ENCODE data around the gene RARRES1.
"Not testable (repeated sequence)": the region's sequence is repeated elsewhere in the genome, so short reads cannot be mapped to it uniquely, and the experiment has no call there.

The RARRES1 gene

DNA sequence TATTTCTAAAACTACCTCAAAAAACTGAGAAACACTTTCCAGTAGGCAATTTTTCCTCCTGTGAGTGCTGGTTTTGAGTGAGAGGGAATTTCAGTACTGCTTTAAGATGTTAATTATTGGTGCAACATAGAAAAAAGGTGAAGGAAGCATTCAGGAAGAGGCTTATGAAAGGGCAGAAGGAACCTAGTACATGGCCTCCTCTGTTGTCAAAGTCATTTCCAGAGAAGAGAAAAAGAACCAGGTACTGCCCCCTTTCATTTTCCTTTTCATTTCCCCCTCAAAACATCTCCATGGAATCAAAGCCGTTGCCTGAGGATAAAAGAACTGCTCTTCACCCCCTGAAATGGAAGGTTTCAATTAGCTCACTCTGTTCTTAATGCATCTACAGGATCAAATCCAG is 19.8 kb downstream of the RARRES1 start:
- Histone ChIP-seq H3K27ac (ENCODE audit: low read depth, low read length, severe bottlenecking) (peak overlapping the region; percentile 82), H3K4me3 (ENCODE audit: extremely low read depth, insufficient read depth, low read length, poor library complexity, severe bottlenecking) (no peak overlapping the region), H3K36me3 (ENCODE audit: control insufficient read depth, insufficient read depth, low read length) (peaks cover 17% of the 10 kb centered on the region), H3K4me1 (ENCODE audit: control insufficient read depth, insufficient read depth, low read length, poor library complexity, severe bottlenecking) (peaks cover 44% of the 10 kb centered on the region), H3K9me3 (ENCODE audit: control insufficient read depth, low read length) (no peaks in the 10 kb centered on the region)
- WGBS, 2 experiments (ENCODE audit: insufficient coverage in 2 of 2): no CpG with 5 or more reads among the region's 1 CpG

DNA sequence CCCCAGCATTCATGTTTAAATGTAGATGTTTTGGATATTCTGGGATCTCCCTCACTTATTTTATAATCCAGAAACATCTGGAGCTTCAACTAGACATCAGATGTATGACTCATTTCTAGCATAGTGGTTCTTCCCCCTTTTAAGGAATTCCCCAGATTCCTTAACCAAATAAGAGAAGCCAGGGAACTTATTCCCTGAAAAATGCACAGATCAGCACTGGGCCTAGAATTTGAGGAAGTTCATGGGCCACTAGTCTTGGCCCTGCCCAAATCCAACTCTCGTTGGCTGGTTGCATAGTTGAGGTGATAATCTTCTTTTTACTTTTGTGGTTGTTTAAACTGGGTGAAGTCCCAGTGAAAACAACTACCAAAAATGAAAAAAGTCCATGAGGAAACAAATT is 20.4 kb downstream of the RARRES1 start:
- Histone ChIP-seq H3K36me3 (ENCODE audit: control insufficient read depth, insufficient read depth, low read length) (peaks cover 22% of the 10 kb centered on the region), H3K9me3 (ENCODE audit: control insufficient read depth, low read length) (no peaks in the 10 kb centered on the region), H3K4me1 (ENCODE audit: control insufficient read depth, insufficient read depth, low read length, poor library complexity, severe bottlenecking) (peaks cover 38% of the 10 kb centered on the region), H3K4me3 (ENCODE audit: extremely low read depth, insufficient read depth, low read length, poor library complexity, severe bottlenecking) (no peak overlapping the region), H3K27ac (ENCODE audit: low read depth, low read length, severe bottlenecking) (peak overlapping the region; percentile 82)
- WGBS, 2 experiments (ENCODE audit: insufficient coverage in 2 of 2): 100% methylated on average over 1 of the region's 1 CpG; no CpG with 5 or more reads in 1 of the 2 experiments

DNA sequence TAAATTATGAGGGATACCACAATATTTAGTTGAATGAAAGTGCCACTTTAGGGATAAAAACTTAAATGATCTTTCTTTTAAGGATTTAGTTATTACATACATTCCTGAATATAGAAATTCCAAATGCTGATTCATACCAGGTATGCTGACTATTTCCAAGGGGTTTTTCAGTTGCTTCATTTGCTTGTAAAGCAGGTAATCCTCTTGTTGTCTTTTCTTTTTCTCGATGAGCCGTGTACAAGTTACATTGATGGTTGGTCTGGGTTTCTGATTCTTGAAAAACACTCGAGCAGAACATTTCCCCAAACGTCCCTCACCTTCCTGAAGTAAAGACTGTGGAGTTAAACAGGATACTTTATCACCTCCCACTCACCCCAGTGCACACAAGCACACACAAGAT is 21.7 kb downstream of the RARRES1 start:
- peaks cover 31% of the 10 kb centered on the region for H3K4me1 ChIP-seq (ENCODE audit: control insufficient read depth, insufficient read depth, low read length, poor library complexity, severe bottlenecking)
- H3K9me3 ChIP-seq (ENCODE audit: control insufficient read depth, low read length): no peaks in the 10 kb centered on the region
- H3K4me3 ChIP-seq (ENCODE audit: extremely low read depth, insufficient read depth, low read length, poor library complexity, severe bottlenecking): no peak overlapping the region
- 80% methylated on average over 1 of the region's 4 CpGs; no CpG with 5 or more reads in 1 of the 2 experiments for WGBS, 2 experiments (ENCODE audit: insufficient coverage in 2 of 2)
- no peak overlapping the region for H3K27ac ChIP-seq (ENCODE audit: low read depth, low read length, severe bottlenecking)
- peaks cover 25% of the 10 kb centered on the region for H3K36me3 ChIP-seq (ENCODE audit: control insufficient read depth, insufficient read depth, low read length)

DNA sequence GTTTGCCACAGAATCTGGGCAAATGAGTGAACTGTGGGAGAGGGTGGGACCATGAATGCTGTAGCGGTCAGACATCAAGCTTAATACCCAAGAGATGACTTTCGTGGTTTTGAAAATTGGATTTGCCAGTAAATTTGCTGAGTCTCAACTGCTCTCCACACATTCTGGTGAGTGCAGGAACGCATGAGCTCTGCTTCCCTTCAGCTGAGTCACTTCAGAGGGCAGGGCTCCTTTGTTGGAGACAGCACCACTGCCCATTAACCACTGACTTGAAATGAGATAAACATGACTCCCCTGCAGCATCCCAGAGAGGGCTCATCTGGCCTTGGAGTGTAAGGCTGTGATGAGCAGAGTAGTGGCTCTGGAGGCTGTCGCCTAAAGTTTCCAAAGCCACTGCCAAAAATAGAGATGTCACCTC is 22.6 kb downstream of the RARRES1 start:
- peak overlapping the region; percentile 80 for H3K27ac ChIP-seq (ENCODE audit: low read depth, low read length, severe bottlenecking)
- 74 to 83% methylated on average over 3 of the region's 4 CpGs for WGBS, 2 experiments (ENCODE audit: insufficient coverage in 2 of 2)
- H3K36me3 ChIP-seq (ENCODE audit: control insufficient read depth, insufficient read depth, low read length): peaks cover 27% of the 10 kb centered on the region
- H3K9me3 ChIP-seq (ENCODE audit: control insufficient read depth, low read length): no peaks in the 10 kb centered on the region
- H3K4me3 ChIP-seq (ENCODE audit: extremely low read depth, insufficient read depth, low read length, poor library complexity, severe bottlenecking): no peak overlapping the region
- H3K4me1 ChIP-seq (ENCODE audit: control insufficient read depth, insufficient read depth, low read length, poor library complexity, severe bottlenecking): peaks cover 31% of the 10 kb centered on the region

GRCh38 chr3:158703566-158703965 is 28.7 kb downstream of the RARRES1 start:
- no peaks in the 10 kb centered on the region for H3K9me3 ChIP-seq (ENCODE audit: control insufficient read depth, low read length)
- no peak overlapping the region for H3K4me3 ChIP-seq (ENCODE audit: extremely low read depth, insufficient read depth, low read length, poor library complexity, severe bottlenecking)
- no CpG with 5 or more reads among the region's 1 CpG for WGBS, 2 experiments (ENCODE audit: insufficient coverage in 2 of 2)
- H3K27ac ChIP-seq (ENCODE audit: low read depth, low read length, severe bottlenecking): no peak overlapping the region
- peaks cover 23% of the 10 kb centered on the region for H3K36me3 ChIP-seq (ENCODE audit: control insufficient read depth, insufficient read depth, low read length)
- H3K4me1 ChIP-seq (ENCODE audit: control insufficient read depth, insufficient read depth, low read length, poor library complexity, severe bottlenecking): peaks cover 9% of the 10 kb centered on the region

GRCh38 chr3:158702815-158703481 is 29.3 kb downstream of the RARRES1 start:
- no peak overlapping the region for H3K27ac ChIP-seq (ENCODE audit: low read depth, low read length, severe bottlenecking)
- H3K4me3 ChIP-seq (ENCODE audit: extremely low read depth, insufficient read depth, low read length, poor library complexity, severe bottlenecking): no peak overlapping the region
- no peaks in the 10 kb centered on the region for H3K9me3 ChIP-seq (ENCODE audit: control insufficient read depth, low read length)
- H3K36me3 ChIP-seq (ENCODE audit: control insufficient read depth, insufficient read depth, low read length): peaks cover 19% of the 10 kb centered on the region
- peaks cover 9% of the 10 kb centered on the region for H3K4me1 ChIP-seq (ENCODE audit: control insufficient read depth, insufficient read depth, low read length, poor library complexity, severe bottlenecking)
- WGBS, 2 experiments (ENCODE audit: insufficient coverage in 2 of 2): 82 to 92% methylated on average over 3 to 4 of the region's 4 CpGs

GRCh38 chr3:158701420-158702065 is 30.7 kb downstream of the RARRES1 start:
- 75 to 83% methylated on average over 1 of the region's 4 CpGs for WGBS, 2 experiments (ENCODE audit: insufficient coverage in 2 of 2)
- Histone ChIP-seq H3K9me3 (ENCODE audit: control insufficient read depth, low read length) (no peaks in the 10 kb centered on the region), H3K4me3 (ENCODE audit: extremely low read depth, insufficient read depth, low read length, poor library complexity, severe bottlenecking) (no peak overlapping the region), H3K4me1 (ENCODE audit: control insufficient read depth, insufficient read depth, low read length, poor library complexity, severe bottlenecking) (peaks cover 9% of the 10 kb centered on the region), H3K27ac (ENCODE audit: low read depth, low read length, severe bottlenecking) (no peak overlapping the region), H3K36me3 (ENCODE audit: control insufficient read depth, insufficient read depth, low read length) (peaks cover 7% of the 10 kb centered on the region)

- Histone ChIP-seq H3K9me3 (ENCODE audit: control insufficient read depth, low read length) (no peaks in the 10 kb centered on the region), H3K36me3 (ENCODE audit: control insufficient read depth, insufficient read depth, low read length) (peaks cover 7% of the 10 kb centered on the region), H3K4me1 (ENCODE audit: control insufficient read depth, insufficient read depth, low read length, poor library complexity, severe bottlenecking) (peaks cover 9% of the 10 kb centered on the region), H3K4me3 (ENCODE audit: extremely low read depth, insufficient read depth, low read length, poor library complexity, severe bottlenecking) (no peak overlapping the region), H3K27ac (ENCODE audit: low read depth, low read length, severe bottlenecking) (no peak overlapping the region)
Observed at GRCh38 chr3:158700559-158700958, 31.7 kb downstream of the RARRES1 start.

- WGBS, 2 experiments (ENCODE audit: insufficient coverage in 2 of 2): no CpG with 5 or more reads among the region's 2 CpGs
- Histone ChIP-seq H3K36me3 (ENCODE audit: control insufficient read depth, insufficient read depth, low read length) (peaks cover 18% of the 10 kb centered on the region), H3K4me3 (ENCODE audit: extremely low read depth, insufficient read depth, low read length, poor library complexity, severe bottlenecking) (no peak overlapping the region), H3K27ac (ENCODE audit: low read depth, low read length, severe bottlenecking) (no peak overlapping the region), H3K9me3 (ENCODE audit: control insufficient read depth, low read length) (no peaks in the 10 kb centered on the region), H3K4me1 (ENCODE audit: control insufficient read depth, insufficient read depth, low read length, poor library complexity, severe bottlenecking) (no peaks in the 10 kb centered on the region)
Observed at GRCh38 chr3:158696618-158697017, 35.6 kb downstream of the RARRES1 start.

GRCh38 chr3:158693866-158694456 is 38.3 kb downstream of the RARRES1 start:
- H3K4me3 ChIP-seq (ENCODE audit: extremely low read depth, insufficient read depth, low read length, poor library complexity, severe bottlenecking); H3K27ac ChIP-seq (ENCODE audit: low read depth, low read length, severe bottlenecking); H3K4me1 ChIP-seq (ENCODE audit: control insufficient read depth, insufficient read depth, low read length, poor library complexity, severe bottlenecking); H3K9me3 ChIP-seq (ENCODE audit: control insufficient read depth, low read length): not testable (repeated sequence)
- WGBS, 2 experiments (ENCODE audit: insufficient coverage in 2 of 2): 45 to 88% methylated on average over 2 of the region's 3 CpGs
- peaks cover 22% of the 10 kb centered on the region for H3K36me3 ChIP-seq (ENCODE audit: control insufficient read depth, insufficient read depth, low read length)

GRCh38 chr3:158685159-158685558 is 47.1 kb downstream of the RARRES1 start:
- Histone ChIP-seq H3K4me1 (ENCODE audit: control insufficient read depth, insufficient read depth, low read length, poor library complexity, severe bottlenecking) (no peaks in the 10 kb centered on the region), H3K27ac (ENCODE audit: low read depth, low read length, severe bottlenecking) (no peak overlapping the region), H3K36me3 (ENCODE audit: control insufficient read depth, insufficient read depth, low read length) (peaks cover 10% of the 10 kb centered on the region), H3K9me3 (ENCODE audit: control insufficient read depth, low read length) (no peaks in the 10 kb centered on the region), H3K4me3 (ENCODE audit: extremely low read depth, insufficient read depth, low read length, poor library complexity, severe bottlenecking) (no peak overlapping the region)
- WGBS, 2 experiments (ENCODE audit: insufficient coverage in 2 of 2): 100% methylated on average over 1 of the region's 2 CpGs; no CpG with 5 or more reads in 1 of the 2 experiments

All from mesodermal cell (in vitro differentiated cells).